GM23248 (cell line): ENCODE results near the gene ACVR1B.

Experiments
- EZH2 ChIP-seq: fragments of 200-600 bp; sonication (generic); IDR thresholded peaks from 2 replicates; pipeline ENCODE4 v1.6.1; 2018; ENCODE audit warnings: antibody characterized with exemption, mild to moderate bottlenecking; ENCODE audit not compliant: insufficient read depth, poor library complexity, severe bottlenecking
- EZH2phosphoT487 ChIP-seq: fragments of 200-600 bp; sonication (generic); IDR thresholded peaks from 2 replicates; pipeline ENCODE4 v1.6.1; 2018; ENCODE audit warnings: antibody characterized with exemption, moderate library complexity, mild to moderate bottlenecking, low read depth; ENCODE audit not compliant: insufficient read depth

- TF ChIP-seq EZH2phosphoT487 = no peak
- no peak for TF ChIP-seq EZH2
Observed at GRCh38 chr12:51959921-51960320, 8.4 kb downstream of the ACVR1B start.
